GM12878 (cell line): Measurements from ENCODE around the gene CASQ1.

Experiments used
- BRCA1 ChIP-seq: IDR thresholded peaks from 2 replicates; pipeline ENCODE4 v1.6.1; 2011; ENCODE audit warnings: low read depth, low read length, improper control_type of control experiment
- HDAC2 ChIP-seq: fragments of 200-600 bp; sonication (generic); IDR thresholded peaks from 2 replicates; pipeline ENCODE4 v1.6.1; 2017
- MYC ChIP-seq: IDR thresholded peaks from 2 replicates; pipeline ENCODE4 v1.6.1; 2011; ENCODE audit warnings: mild to moderate bottlenecking, low read length, moderate library complexity, inconsistent platforms; ENCODE audit not compliant: insufficient read depth, insufficient replicate concordance, insufficient read length, severe bottlenecking
- NR2C1 ChIP-seq: fragments of 450-650 bp; IDR thresholded peaks from 2 replicates; pipeline ENCODE4 v1.6.1; 2017; ENCODE audit warnings: antibody characterized with exemption, mild to moderate bottlenecking, moderate library complexity
- SMARCA5 ChIP-seq: fragments of 450-650 bp; IDR thresholded peaks from 2 replicates; pipeline ENCODE4 v1.6.1; 2017; ENCODE audit warnings: mild to moderate bottlenecking
- TARDBP ChIP-seq: IDR thresholded peaks from 2 replicates; pipeline ENCODE4 v1.6.1; 2016; ENCODE audit warnings: borderline replicate concordance
- YY1 ChIP-seq: IDR thresholded peaks from 2 replicates; pipeline ENCODE4 v1.6.1; 2011; ENCODE audit warnings: low read depth, mild to moderate bottlenecking, low read length
- TF ChIP-seq, protein P1 (sequence below): IDR thresholded peaks from 2 replicates; pipeline ENCODE4 v1.6.1; 2011; ENCODE audit warnings: low read depth, low read length, improper control_type of control experiment, borderline replicate concordance
- TF ChIP-seq, protein P2 (sequence below): IDR thresholded peaks from 2 replicates; pipeline ENCODE4 v1.6.1; 2012; ENCODE audit warnings: low read depth, low read length, improper control_type of control experiment

DNA sequence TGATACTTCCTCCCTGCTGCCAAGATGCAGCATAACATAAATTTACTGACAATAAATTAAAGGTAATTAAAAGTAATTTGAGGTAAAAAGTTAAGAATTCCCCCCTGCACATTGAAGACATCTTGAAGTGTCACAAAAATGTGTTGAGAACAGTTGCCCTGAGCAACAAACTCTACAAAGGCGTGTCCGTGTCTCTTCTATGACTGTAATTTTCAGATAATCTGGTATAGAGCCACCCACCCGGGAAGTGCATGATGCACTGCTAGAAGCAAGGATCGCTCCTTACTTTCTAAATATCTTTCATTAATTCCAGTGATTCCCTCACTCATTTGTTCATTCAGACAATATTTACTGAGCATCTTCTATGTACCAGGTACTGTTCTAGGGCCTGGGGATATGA lies 11.0 kb upstream of the CASQ1 start:
- TF ChIP-seq YY1 = no peak
- no peak for TF ChIP-seq SMARCA5
- TF ChIP-seq HDAC2 = no peak
- TF ChIP-seq TARDBP = no peak
- TF ChIP-seq, protein P1, sequence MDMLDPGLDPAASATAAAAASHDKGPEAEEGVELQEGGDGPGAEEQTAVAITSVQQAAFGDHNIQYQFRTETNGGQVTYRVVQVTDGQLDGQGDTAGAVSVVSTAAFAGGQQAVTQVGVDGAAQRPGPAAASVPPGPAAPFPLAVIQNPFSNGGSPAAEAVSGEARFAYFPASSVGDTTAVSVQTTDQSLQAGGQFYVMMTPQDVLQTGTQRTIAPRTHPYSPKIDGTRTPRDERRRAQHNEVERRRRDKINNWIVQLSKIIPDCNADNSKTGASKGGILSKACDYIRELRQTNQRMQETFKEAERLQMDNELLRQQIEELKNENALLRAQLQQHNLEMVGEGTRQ = no peak
- TF ChIP-seq, protein P2, sequence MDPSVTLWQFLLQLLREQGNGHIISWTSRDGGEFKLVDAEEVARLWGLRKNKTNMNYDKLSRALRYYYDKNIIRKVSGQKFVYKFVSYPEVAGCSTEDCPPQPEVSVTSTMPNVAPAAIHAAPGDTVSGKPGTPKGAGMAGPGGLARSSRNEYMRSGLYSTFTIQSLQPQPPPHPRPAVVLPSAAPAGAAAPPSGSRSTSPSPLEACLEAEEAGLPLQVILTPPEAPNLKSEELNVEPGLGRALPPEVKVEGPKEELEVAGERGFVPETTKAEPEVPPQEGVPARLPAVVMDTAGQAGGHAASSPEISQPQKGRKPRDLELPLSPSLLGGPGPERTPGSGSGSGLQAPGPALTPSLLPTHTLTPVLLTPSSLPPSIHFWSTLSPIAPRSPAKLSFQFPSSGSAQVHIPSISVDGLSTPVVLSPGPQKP = no peak
- TF ChIP-seq NR2C1 = no peak
- TF ChIP-seq MYC = no peak
- no peak for TF ChIP-seq BRCA1
